Measurements from ENCODE around the gene PHETA2. TPM values are rescaled to one million over a fixed set of nuclear protein-coding genes. Genes with fewer than 3 reads are reported as not detected.

Gene PHETA2
- polyA plus RNA-seq, 1 donor (not counting 4 experiments of a cell fraction or from before 2014, with no cell fraction given) = 0.80 TPM

- no peaks in the 10 kb centered on the region for H3K36me3 ChIP-seq (ENCODE audit: control insufficient read depth in 2 of 2, extremely low read depth in 1 of 2, insufficient read depth in 2 of 2, low read length in 2 of 2)
- no peak overlapping the region for H3K4me2 ChIP-seq (ENCODE audit: control insufficient read depth, extremely low read depth, insufficient read depth, low read depth, low read length)
- TF ChIP-seq EZH2 (IDR thresholded peaks at IDR 0.05; ENCODE audit: low read length) = no peak
- TF ChIP-seq, protein P1, sequence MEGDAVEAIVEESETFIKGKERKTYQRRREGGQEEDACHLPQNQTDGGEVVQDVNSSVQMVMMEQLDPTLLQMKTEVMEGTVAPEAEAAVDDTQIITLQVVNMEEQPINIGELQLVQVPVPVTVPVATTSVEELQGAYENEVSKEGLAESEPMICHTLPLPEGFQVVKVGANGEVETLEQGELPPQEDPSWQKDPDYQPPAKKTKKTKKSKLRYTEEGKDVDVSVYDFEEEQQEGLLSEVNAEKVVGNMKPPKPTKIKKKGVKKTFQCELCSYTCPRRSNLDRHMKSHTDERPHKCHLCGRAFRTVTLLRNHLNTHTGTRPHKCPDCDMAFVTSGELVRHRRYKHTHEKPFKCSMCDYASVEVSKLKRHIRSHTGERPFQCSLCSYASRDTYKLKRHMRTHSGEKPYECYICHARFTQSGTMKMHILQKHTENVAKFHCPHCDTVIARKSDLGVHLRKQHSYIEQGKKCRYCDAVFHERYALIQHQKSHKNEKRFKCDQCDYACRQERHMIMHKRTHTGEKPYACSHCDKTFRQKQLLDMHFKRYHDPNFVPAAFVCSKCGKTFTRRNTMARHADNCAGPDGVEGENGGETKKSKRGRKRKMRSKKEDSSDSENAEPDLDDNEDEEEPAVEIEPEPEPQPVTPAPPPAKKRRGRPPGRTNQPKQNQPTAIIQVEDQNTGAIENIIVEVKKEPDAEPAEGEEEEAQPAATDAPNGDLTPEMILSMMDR (optimal IDR thresholded peaks at IDR 0.05 in 1 of 3, IDR thresholded peaks at IDR 0.05 in 1 of 3, conservative IDR thresholded peaks at IDR 0.05 in 1 of 3; ENCODE audit: extremely low read depth in 1 of 3, insufficient read depth in 2 of 3, low read length in 3 of 3) = no peak
- no peak overlapping the region for H3K9ac ChIP-seq (ENCODE audit: control insufficient read depth, extremely low read depth, insufficient read depth, low read length)
- H3K4me3 ChIP-seq (ENCODE audit: control insufficient read depth in 2 of 3, extremely low read depth in 1 of 3, insufficient read depth in 2 of 3, low read depth in 1 of 3, low read length in 3 of 3) = no peak overlapping the region
- no peaks in the 10 kb centered on the region for H3K27me3 ChIP-seq (ENCODE audit: control insufficient read depth, extremely low read depth, insufficient read depth, low read length)
- no peak overlapping the region for H2AFZ ChIP-seq (ENCODE audit: control insufficient read depth, low read length)
- H3K9me1 ChIP-seq (ENCODE audit: control insufficient read depth, extremely low read depth, insufficient read depth, low read length) = no peaks in the 10 kb centered on the region
- peaks cover 5% of the 10 kb centered on the region for H3K9me3 ChIP-seq (ENCODE audit: control insufficient read depth, low read depth, low read length)
- H3K27ac ChIP-seq (ENCODE audit: control insufficient read depth, insufficient read depth, low read length) = no peak overlapping the region
- H3K79me2 ChIP-seq (ENCODE audit: control insufficient read depth, insufficient read depth, low read length) = no peaks in the 10 kb centered on the region
- dilution Hi-C loops (cut with MboI; ENCODE audit: extremely low pct_ligation_motif_present, low sequenced_read_pairs) = no loop called here
- DNase-seq (ENCODE audit: low read depth, low spot score) (no peak), FAIRE-seq (no peak)
- H3K4me1 ChIP-seq (ENCODE audit: control insufficient read depth, extremely low read depth, insufficient read depth, low read length) = peaks cover 4% of the 10 kb centered on the region
- no peaks in the 10 kb centered on the region for H4K20me1 ChIP-seq (ENCODE audit: control insufficient read depth, extremely low read depth, insufficient read depth, low read length)
These were observed 38.8 kb upstream of the PHETA2 start for GRCh38 chr22:42035256-42035655.

DNA sequence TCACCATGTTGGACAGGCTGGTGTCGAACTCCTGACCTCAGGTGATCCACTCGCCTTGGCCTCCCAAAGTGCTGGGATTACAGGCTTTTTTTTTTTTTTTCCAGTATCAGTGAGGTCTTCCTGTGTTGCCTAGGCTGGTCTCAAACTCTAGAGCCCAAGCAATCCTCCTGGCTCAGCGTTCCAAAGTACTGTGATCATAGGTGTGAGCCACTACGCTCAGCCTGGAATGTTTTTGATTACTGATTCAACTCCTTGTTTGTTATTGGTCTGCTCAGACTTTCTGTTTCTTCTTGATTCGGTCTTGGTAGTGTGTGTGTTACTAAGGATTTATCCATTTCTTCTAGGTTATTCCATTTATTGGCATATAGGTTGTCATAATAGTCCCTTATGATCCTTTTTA is 34.8 kb upstream of the PHETA2 start:
- TF ChIP-seq, protein P1 (optimal IDR thresholded peaks at IDR 0.05 in 1 of 3, IDR thresholded peaks at IDR 0.05 in 1 of 3, conservative IDR thresholded peaks at IDR 0.05 in 1 of 3; ENCODE audit: extremely low read depth in 1 of 3, insufficient read depth in 2 of 3, low read length in 3 of 3) = no peak
- no peak overlapping the region for H3K4me3 ChIP-seq (ENCODE audit: control insufficient read depth in 2 of 3, extremely low read depth in 1 of 3, insufficient read depth in 2 of 3, low read depth in 1 of 3, low read length in 3 of 3)
- no peak overlapping the region for H3K27ac ChIP-seq (ENCODE audit: control insufficient read depth, insufficient read depth, low read length)
- no peaks in the 10 kb centered on the region for H3K9me1 ChIP-seq (ENCODE audit: control insufficient read depth, extremely low read depth, insufficient read depth, low read length)
- H3K79me2 ChIP-seq (ENCODE audit: control insufficient read depth, insufficient read depth, low read length) = no peaks in the 10 kb centered on the region
- no peak overlapping the region for H2AFZ ChIP-seq (ENCODE audit: control insufficient read depth, low read length)
- DNase-seq (ENCODE audit: low read depth, low spot score) = no peak
- dilution Hi-C loops (cut with MboI; ENCODE audit: extremely low pct_ligation_motif_present, low sequenced_read_pairs) = no loop called here
- H3K9ac ChIP-seq (ENCODE audit: control insufficient read depth, extremely low read depth, insufficient read depth, low read length) = no peak overlapping the region
- no peak overlapping the region for H3K4me2 ChIP-seq (ENCODE audit: control insufficient read depth, extremely low read depth, insufficient read depth, low read depth, low read length)
- no peaks in the 10 kb centered on the region for H3K27me3 ChIP-seq (ENCODE audit: control insufficient read depth, extremely low read depth, insufficient read depth, low read length)
- no peaks in the 10 kb centered on the region for H3K36me3 ChIP-seq (ENCODE audit: control insufficient read depth in 2 of 2, extremely low read depth in 1 of 2, insufficient read depth in 2 of 2, low read length in 2 of 2)
- H3K4me1 ChIP-seq (ENCODE audit: control insufficient read depth, extremely low read depth, insufficient read depth, low read length) = no peaks in the 10 kb centered on the region
- no peaks in the 10 kb centered on the region for H3K9me3 ChIP-seq (ENCODE audit: control insufficient read depth, low read depth, low read length)
- FAIRE-seq = no peak
- H4K20me1 ChIP-seq (ENCODE audit: control insufficient read depth, extremely low read depth, insufficient read depth, low read length) = no peaks in the 10 kb centered on the region
